ENCODE results near the gene KRTAP10-2.

The KRTAP10-2 gene

DNA sequence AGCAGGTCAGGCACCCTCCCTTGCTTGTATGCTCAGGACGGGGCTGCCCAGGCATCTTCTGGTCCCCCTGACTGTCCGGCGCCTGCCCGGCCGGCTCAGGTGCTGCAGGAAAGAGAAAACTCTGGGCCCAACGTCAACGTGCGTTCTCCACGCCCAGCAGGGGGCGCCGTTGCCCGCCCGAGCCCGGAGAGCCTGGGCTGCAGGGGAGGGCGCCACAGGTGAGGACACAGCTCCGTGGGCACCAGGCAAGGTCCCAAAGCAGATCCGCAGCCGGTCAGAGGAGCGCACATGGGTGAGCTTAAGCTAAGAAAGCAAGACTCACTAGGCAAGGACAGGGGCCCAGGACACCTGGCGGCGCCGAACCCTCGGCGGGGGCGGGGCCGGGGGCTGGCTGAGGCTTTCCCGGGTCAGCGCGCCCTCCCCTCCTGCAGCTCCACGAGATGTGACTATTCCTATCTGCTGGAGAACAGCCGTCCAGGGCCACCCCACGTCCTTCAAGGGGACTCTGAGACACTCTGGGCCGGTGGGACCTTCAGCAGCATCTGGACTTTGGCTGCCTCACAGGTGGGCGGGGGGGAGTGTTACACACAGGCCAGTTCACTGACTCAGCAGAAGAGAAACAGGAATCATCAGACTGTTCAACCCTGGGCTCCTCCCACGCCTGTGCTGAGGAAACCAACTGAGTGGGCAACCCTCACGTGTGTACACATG lies 40.6 kb downstream of the KRTAP10-2 start (continued):
- 0 out of 2 replicates have a peak, but pooled peaks have one; percentile 57 for TF ChIP-seq ZSCAN23 (tag by site-specific recombination; IDR thresholded peaks at IDR 0.05)
- TF ChIP-seq KLF9 (tag by site-specific recombination; IDR thresholded peaks at IDR 0.05; ENCODE audit: low read depth), result peak; percentile 70
- TF ChIP-seq PRDM1 (tag by site-specific recombination; IDR thresholded peaks at IDR 0.05), result no peak
- TF ChIP-seq KLF7 (tag by site-specific recombination; IDR thresholded peaks at IDR 0.05; ENCODE audit: borderline replicate concordance), result no peak
- peak; percentile 42; the same call in 1 of the 2 replicates for TF ChIP-seq REPIN1 (tag by site-specific recombination; IDR thresholded peaks at IDR 0.05; ENCODE audit: low read depth)
- peak; percentile 12; the same call in 1 of the 2 replicates for TF ChIP-seq ZNF423 (tag by site-specific recombination; IDR thresholded peaks at IDR 0.05)

DNA sequence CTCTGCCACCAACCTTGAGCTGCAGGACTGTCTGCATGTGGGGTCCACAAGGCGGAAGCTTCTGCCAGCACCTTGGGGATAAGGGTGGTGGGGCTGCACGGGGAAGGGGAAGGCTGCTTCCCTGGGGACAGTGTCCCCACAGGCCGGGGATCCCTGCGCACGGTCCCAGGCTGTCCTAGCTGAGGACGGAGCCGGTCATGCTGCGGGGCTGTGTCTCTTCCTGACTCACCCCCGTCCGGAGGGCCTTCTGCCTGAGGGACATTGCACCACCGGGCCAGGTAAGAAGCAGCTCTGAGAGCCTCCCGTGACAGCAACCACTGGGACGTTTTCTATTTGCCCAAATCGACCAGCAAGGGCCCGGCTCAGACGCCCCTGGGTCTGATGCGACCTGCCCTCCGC lies 41.2 kb downstream of the KRTAP10-2 start:
- no peak overlapping the region for H3K27ac ChIP-seq (ENCODE audit: extremely low read depth, low read depth, low read length)
- no peak for TF ChIP-seq ZSCAN23 (tag by site-specific recombination; IDR thresholded peaks at IDR 0.05)
- TF ChIP-seq ZNF704 (tag by site-specific recombination; IDR thresholded peaks at IDR 0.05), result no peak
- TF ChIP-seq ZNF426 (tag by site-specific recombination; IDR thresholded peaks at IDR 0.05), result no peak
- TF ChIP-seq ZNF354C (tag by site-specific recombination; IDR thresholded peaks at IDR 0.05; ENCODE audit: borderline replicate concordance, low read depth), result no peak
- no peak for TF ChIP-seq ZNF791 (tag by site-specific recombination; IDR thresholded peaks at IDR 0.05)
- TF ChIP-seq ZNF777 (tag by site-specific recombination; IDR thresholded peaks at IDR 0.05; ENCODE audit: borderline replicate concordance), result no peak
- no peak for TF ChIP-seq ZNF23 (tag by site-specific recombination; IDR thresholded peaks at IDR 0.05; ENCODE audit: borderline replicate concordance)
- no peak for TF ChIP-seq ZNF670 (tag by site-specific recombination; IDR thresholded peaks at IDR 0.05; ENCODE audit: low read depth)
- TF ChIP-seq PATZ1 (tag by site-specific recombination; IDR thresholded peaks at IDR 0.05), result no peak
- no peak for TF ChIP-seq ZFHX2 (tag by site-specific recombination; conservative IDR thresholded peaks at IDR 0.05)
- TF ChIP-seq ZNF121 (tag by site-specific recombination; IDR thresholded peaks at IDR 0.05), result no peak
- TF ChIP-seq ZNF266 (tag by site-specific recombination; IDR thresholded peaks at IDR 0.05; ENCODE audit: low read depth), result no peak
- H3K4me1 ChIP-seq (ENCODE audit: control insufficient read depth, insufficient read depth, low read length), result no peaks in the 10 kb centered on the region; the same call in 1 of the 2 replicates
- no peak overlapping the region for H3K4me3 ChIP-seq (ENCODE audit: low read depth, low read length)
- CTCF ChIA-PET, result interaction anchor here (0.6 to 3.7 kb wide), 42 partner anchors 9 to 793 kb away, joined by 3 to 43 read pairs (median 4); partner anchors contain the start of gene UBE2G2
- no peaks in the 10 kb centered on the region for H3K9me3 ChIP-seq (ENCODE audit: control insufficient read depth, insufficient read depth, low read depth, low read length)
- H3K36me3 ChIP-seq (ENCODE audit: control insufficient read depth in 2 of 2, insufficient read depth in 1 of 2, low read length in 2 of 2), result no peaks in the 10 kb centered on the region
- POLR2A ChIA-PET, result interaction anchor here (1.4 kb wide), 1 partner anchor 430 kb away, joined by 3 read pairs; the partner anchor contains the start of gene SLX9

DNA sequence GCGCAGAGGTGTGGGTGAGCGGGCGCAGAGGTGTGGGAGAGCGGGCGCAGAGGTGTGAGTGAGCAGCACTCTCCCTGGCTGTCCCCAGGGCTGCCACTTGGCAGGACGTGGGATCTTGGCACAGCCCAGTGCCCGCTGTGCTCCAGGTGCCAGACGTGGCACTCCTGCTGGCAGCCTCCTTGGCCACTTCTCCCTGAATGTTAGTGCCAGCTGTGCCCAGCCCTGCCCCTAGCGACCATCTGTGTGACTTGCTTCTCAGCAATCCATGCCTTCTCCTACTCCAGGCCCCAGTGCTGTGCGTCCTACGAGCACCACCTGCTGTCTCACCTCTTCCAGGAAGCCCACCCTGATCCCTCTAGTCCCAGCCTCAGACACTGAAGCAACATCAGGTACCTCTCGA lies 41.8 kb downstream of the KRTAP10-2 start:
- no peaks in the 10 kb centered on the region for H3K36me3 ChIP-seq (ENCODE audit: control insufficient read depth in 2 of 2, insufficient read depth in 1 of 2, low read length in 2 of 2)
- H3K9me3 ChIP-seq (ENCODE audit: control insufficient read depth, insufficient read depth, low read depth, low read length), result no peaks in the 10 kb centered on the region
- H3K27ac ChIP-seq (ENCODE audit: extremely low read depth, low read depth, low read length), result no peak overlapping the region
- no peaks in the 10 kb centered on the region; the same call in 1 of the 2 replicates for H3K4me1 ChIP-seq (ENCODE audit: control insufficient read depth, insufficient read depth, low read length)
- H3K4me3 ChIP-seq (ENCODE audit: low read depth, low read length), result no peak overlapping the region
- POLR2A ChIA-PET, result no interaction called here
- no peak for TF ChIP-seq ZSCAN23 (tag by site-specific recombination; IDR thresholded peaks at IDR 0.05)
- peak; percentile 52 for TF ChIP-seq CTCF (tag by site-specific recombination; IDR thresholded peaks at IDR 0.05)
- CTCF ChIA-PET, result interaction anchor here (0.5 to 3.7 kb wide), 28 partner anchors 8 to 1055 kb away, joined by 3 to 43 read pairs (median 6); no protein-coding TSS in a partner anchor

All from HEK293 (cell line).